ENCODE data around the gene ELAPOR1.
A peak's percentile ranks its signal among the peaks of the same experiment; 100 is the strongest.

Gene ELAPOR1

GRCh38 chr1:109099938-109100773 is 13.8 kb upstream of the ELAPOR1 start:
- DNase-seq = peak; percentile 95

- no peak for DNase-seq
These were observed 9.4 kb upstream of the ELAPOR1 start for GRCh38 chr1:109104364-109105151.

DNA sequence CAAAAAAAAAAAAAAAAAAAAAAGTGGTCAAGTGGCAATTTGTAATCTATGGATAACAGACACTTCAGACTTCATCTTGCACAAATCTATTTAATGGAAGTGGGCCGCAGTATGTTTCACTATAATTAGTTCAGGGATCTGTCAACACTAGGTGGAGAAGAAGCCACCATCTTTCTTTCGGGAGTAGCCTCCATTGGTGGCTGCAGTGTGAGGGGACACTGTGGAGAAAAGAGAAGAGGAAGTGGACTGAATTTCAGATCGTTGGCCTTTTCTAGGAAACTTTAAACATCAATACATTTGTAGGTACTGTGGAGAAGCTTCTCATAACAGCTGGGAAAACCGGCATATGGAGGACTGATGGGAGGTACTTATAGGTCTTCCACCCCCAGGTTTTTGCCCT is 8.0 kb upstream of the ELAPOR1 start:
- no peak for DNase-seq

DNA sequence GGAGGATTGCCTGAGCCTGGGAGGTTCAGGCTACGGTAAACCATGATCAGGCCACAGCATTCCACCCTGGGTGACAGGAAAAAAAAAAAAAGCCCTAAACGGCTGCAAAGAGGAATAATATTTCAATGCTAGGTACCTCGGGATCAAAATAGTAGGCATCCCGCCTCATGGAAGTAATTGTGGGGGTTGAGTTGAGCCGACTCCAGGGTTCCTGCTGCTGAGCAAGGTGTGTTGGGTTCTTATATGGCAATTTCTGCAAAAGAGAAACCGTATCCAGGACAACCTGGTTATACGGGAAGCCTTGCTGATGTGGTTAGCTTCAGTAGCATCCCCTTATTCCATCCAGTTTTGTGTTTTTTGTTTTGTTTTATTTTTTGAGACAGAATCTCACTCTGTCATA is 6.1 kb upstream of the ELAPOR1 start:
- no peak for DNase-seq

DNA sequence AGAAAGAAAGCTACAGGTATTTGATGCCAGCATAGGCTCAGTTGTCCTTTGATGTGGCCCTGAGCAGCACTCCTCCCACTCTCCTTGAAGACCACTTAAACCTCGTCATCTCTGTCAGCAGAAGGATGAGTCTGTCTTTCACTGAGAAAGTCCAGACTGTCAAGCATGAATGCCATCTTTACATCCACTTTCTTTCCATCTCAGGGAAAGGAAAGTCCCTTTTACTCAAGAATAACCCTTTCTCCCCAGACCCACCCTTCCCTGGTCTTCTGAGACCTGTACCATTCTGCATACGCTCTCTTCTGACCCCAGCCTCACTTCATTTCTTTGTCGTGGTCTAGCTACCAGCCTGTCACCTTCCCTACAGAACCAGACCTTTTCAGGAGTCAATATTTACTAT is 4.0 kb upstream of the ELAPOR1 start:
- DNase-seq = no peak

GRCh38 chr1:109111386-109112055 is 2.4 kb upstream of the ELAPOR1 start:
- no peak for DNase-seq

DNA sequence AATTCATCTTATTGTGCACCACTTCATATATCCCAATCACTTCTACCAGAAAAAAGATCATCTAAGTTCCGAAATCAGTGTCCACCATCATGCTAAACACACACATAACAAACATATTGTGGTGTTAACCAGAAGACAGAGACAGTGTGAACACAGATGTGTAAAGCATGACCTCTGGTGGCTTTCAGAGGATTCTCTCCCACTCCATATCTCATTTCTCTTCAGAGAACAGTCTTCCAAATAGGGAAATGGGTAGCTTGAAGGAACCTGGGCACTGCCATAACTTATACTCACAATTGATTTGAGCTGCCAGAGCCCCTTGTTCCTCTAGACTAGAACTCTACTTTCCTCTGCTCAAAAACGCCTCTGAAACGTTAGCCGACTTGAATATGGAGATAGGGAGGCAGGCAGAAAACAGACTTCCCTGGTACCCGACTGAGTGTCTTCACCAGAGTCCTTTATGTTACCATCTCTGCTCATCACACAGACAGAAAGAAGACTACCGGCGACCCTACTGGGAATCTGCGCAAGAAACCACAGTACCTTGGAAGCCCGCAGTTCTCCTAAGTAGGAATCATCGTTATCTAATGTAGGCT is 1.8 kb upstream of the ELAPOR1 start:
- DNase-seq = no peak

DNA sequence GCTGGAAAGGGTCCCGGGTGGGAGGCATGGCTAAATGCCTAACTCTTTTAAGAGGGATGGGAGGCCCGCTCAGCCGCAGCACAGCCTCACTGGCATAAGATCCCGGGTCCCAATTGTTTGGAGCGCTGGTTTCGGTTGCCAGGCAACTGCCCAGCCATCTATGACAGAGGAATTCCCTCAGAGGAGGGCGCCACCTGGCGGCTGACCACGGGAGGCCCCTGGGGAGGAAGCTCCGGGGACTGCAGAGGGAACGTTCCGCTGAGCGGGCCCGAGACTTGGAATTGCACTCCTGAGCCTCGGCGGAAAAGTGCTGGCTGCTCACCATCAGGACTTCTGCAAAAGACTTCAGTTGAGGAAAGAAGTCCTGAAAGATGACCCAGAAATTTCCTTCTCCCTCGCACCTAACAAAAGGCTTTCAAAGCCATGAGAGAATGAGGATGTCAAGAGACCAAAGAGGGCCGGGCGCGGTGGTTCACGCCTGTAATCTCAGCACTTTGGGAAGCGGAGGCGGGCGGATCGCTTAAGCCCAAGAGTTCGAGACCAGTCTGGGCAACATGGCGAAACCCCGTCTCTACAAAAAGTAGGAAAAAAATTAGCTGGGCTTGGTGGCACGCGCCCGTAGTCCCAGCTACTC is 1.1 kb upstream of the ELAPOR1 start:
- peak; percentile 74 for DNase-seq

GRCh38 chr1:109114342-109114674 is 393 bp downstream of the ELAPOR1 start:
- DNase-seq = no peak

DNA sequence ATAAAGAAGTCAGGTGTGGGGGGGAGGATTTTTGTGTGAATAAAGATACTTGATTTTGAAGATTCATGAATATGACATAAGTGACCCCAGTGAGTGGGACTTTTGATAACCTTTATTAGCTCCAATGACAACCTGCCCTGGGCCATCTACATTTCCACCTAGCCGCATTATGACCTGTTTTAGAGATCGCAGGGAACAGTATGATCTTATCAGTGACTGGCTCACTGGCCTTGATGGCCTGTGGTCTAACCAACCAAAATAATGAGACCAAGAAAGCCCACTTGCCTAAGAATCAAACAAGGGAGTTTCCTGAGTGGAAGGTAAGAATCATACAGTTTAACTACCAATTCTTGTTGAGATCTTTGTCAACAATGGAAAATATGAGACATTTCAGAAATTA is 1.8 kb downstream of the ELAPOR1 start:
- DNase-seq = no peak

- DNase-seq = no peak
These were observed 2.4 kb downstream of the ELAPOR1 start for GRCh38 chr1:109116286-109116685.

DNA sequence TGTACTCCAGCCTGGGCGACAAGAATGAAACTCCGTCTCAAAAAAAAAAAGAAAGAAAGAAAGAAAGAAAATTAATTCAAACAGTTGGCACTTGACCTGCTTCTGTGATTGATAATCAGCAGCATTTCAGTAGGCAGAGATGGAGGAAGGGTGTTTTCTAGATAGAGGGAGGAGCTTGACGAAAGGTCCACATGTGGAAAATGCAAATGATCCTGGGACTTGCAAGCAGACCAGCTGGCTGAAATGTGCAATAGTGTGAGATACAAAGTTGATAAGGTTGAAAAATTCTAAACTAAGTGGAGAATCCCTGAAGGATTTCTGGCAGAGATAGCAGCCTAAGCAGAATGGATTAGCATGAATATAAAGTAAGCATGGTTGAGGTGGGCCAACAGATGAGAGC is 4.2 kb downstream of the ELAPOR1 start:
- DNase-seq = no peak

DNA sequence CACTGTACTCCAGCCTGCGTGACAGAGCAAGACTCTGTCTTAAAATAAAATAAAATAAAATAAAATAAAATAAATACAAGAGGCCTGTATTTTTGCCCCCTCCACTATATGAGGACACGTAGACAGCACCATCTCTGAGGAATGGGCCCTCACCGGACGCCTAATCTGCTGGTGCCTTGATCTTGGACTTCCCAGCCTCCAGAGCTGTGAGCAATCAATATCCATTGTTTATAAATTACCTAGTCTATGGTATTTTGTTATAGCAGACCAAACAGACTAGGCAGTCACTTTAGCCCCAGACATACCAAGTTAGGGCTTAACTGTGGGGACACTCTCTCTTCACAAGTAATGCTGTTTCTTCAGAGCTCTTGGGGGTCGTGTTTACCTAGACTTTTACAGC is 6.4 kb downstream of the ELAPOR1 start:
- DNase-seq = no peak

- no peak for DNase-seq
These were observed 17.1 kb downstream of the ELAPOR1 start for GRCh38 chr1:109131059-109131458.

DNA sequence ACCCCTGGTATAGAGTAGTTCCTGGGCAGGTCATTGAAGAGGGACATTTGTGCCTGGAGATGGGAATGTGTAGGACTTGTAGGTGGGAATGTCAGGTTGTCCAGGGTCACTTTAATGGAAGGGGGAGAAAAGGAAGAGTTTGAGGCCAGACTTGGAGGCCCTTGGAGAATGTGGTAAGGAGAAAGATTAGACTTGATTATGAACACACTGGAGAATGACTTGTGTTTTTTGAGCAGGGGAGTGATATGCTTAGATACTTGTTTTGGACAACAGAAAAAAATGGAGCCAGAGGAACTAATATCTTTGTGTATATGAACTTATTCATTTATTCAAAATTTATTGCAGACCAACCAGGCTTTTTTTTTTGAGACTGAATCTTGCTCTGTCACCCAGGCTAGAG is 17.9 kb downstream of the ELAPOR1 start:
- DNase-seq = no peak

DNA sequence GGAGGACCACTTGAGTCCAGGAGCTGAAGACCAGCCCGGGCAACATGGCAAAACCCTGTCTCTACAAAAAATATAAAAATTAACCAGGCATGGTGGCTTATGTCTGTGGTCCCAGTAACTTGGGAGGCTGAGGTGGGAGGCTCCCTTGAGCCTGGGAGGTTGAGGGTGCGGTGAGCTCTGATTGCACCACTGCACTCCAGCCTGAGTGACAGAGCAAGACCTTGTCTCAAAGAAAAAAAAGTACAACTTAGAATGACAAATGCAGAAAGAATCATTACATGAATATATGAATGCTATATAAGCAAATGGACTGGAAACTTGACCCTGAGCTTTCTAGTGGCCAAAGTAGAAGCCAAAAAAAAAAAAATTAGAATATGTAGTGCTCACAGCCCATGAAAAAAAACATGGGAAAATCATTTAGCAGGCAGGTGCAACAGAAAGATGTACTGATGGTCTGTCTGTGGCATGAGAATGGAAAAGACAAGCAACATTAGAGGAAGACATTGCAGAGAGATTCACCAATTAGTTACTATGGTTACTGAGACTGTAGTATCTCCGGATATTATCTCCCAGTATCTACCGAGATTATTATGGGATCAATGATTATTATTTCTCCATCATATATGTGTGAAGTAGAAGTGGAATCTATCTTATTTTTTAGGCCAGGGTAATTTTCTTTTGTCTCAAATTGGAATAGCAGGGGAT is 19.2 kb downstream of the ELAPOR1 start:
- no peak for DNase-seq

DNA sequence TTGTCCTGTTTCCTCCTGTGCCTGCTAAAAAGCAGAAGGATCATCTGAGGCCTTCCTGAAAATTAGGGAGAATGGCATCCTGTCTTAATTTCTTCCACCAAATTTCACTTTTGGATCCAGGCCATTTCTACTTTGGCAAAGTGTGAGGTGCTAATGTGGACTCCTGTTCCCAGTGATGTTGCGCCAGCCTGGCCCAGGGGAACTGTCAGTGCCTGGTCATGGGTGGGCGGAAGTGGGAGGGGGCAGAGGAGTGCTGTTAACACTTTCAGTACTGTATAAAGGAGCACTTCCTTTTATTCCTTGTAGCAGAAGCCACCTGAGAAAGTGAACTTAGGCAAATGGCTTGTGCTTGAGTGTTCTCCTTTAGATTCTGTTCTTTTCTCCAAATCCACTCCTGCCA is 19.9 kb downstream of the ELAPOR1 start:
- DNase-seq = no peak

- DNase-seq = no peak
These were observed 20.5 kb downstream of the ELAPOR1 start for GRCh38 chr1:109134423-109134822.

- DNase-seq = no peak
These were observed 22.0 kb downstream of the ELAPOR1 start for GRCh38 chr1:109135940-109136339.

- DNase-seq = no peak
These were observed 22.9 kb downstream of the ELAPOR1 start for GRCh38 chr1:109136766-109137165.

- DNase-seq = no peak
These were observed 24.0 kb downstream of the ELAPOR1 start for GRCh38 chr1:109137958-109138357.

- DNase-seq = no peak
These were observed 24.4 kb downstream of the ELAPOR1 start for GRCh38 chr1:109138358-109138757.

All from NCI-H510A (cell line).